ENCODE measurements around the gene BPIFA3.

DNA sequence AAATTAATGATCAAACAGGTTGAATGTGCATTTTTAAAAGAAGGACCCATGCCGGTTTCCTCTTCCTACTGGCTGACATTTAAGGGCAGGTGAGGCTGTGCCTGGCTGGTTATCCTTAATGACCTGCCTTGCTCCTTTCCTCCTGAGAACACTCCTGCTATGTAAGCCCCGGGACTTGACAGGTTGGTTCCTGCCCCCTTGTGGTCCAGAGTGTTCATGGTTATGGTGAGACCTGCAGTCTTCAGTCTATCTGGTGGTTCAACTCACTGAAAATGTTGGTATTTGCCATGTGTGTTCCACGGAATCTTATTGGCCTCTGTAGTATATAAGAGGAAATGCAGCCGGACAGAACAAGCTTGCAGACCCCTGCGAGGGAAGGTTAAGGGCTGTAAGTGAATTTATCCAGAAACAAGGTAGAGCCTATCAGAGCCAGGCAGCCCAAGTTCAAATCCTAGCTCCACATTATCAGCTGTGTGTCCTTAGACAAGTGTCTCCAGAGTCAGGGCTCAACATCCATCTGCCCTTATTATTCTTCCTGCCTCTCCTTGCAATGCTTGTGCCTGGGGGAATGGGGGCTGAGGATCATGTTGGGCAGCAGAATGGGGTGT lies 5.2 kb upstream of the BPIFA3 start:
- TF ChIP-seq CTCF (IDR thresholded peaks at IDR 0.05) = peak; percentile 58 to 66 (median 60)
- TF ChIP-seq POLR2A (IDR thresholded peaks at IDR 0.05) = no peak
